GM21526 (cell line): ENCODE results near the gene HAND1.

ENCODE experiments used
- ATAC-seq: cut with Tn5 transposase; IDR thresholded peaks from one replicate; pipeline ENCODE4 v1.9.1; 2021; ENCODE audit warnings: moderate library complexity; ENCODE audit not compliant: unreplicated experiment, low FRiP score

The HAND1 gene

GRCh38 chr5:154428208-154428607 is 49.8 kb downstream of the HAND1 start:
- no peak for ATAC-seq
